22Rv1 (cell line): ENCODE measurements around the gene DAB1.

Experiments used
- CTCF ChIP-seq: fragments of 450-650 bp; IDR thresholded peaks from 2 replicates; pipeline ENCODE4 v1.5.1; 2017; ENCODE audit warnings: mild to moderate bottlenecking
- ZFX ChIP-seq: fragments of 450-650 bp; IDR thresholded peaks from 2 replicates; pipeline ENCODE4 v1.6.1; 2017; ENCODE audit warnings: antibody characterized with exemption, borderline replicate concordance

- no peak for TF ChIP-seq CTCF
- no peak for TF ChIP-seq ZFX
These were observed 45.3 kb downstream of the DAB1 start for GRCh38 chr1:57378534-57378933.
